Small intestine (tissue), 7 donors: Measurements from ENCODE around the gene ASB4. TPM values are rescaled to one million over a fixed set of nuclear protein-coding genes. Genes with fewer than 3 reads are reported as not detected.

Experiments
- DNase-seq, 2 donors: peaks; one replicate each; pipeline versions ENCODE4 v3.0.0 to v3.0.0-alpha.2; 2013
- FAIRE-seq: peaks from 2 replicates; lab custom pipeline; 2012; peaks lifted over from hg19 to GRCh38; lab: Jason Lieb, UNC
- H3K27ac ChIP-seq, 3 donors: one replicate each; pipeline ENCODE4 v1.5.1; 2013; ENCODE audit warnings: low read length in 2 of 3, mild to moderate bottlenecking in 2 of 3, control low read depth in 1 of 3, inconsistent platforms in 1 of 3, low read depth in 1 of 3, moderate library complexity in 1 of 3
- H3K27me3 ChIP-seq, 3 donors: one replicate each; pipeline ENCODE4 v1.6.1; 2013; ENCODE audit warnings: low read length in 3 of 3, inconsistent platforms in 1 of 3; ENCODE audit not compliant: control insufficient read depth in 3 of 3, insufficient read depth in 3 of 3
- H3K36me3 ChIP-seq, 3 donors: one replicate each; pipeline ENCODE4 v1.6.1; 2013; ENCODE audit warnings: low read length in 3 of 3, inconsistent platforms in 1 of 3, low read depth in 1 of 3, mild to moderate bottlenecking in 1 of 3, moderate library complexity in 1 of 3; ENCODE audit not compliant: control insufficient read depth in 3 of 3, insufficient read depth in 2 of 3
- H3K4me1 ChIP-seq, 3 donors: one replicate each; pipeline ENCODE4 v1.6.1; 2013; ENCODE audit warnings: low read length in 2 of 3, inconsistent platforms in 1 of 3, low read depth in 1 of 3, mild to moderate bottlenecking in 1 of 3, moderate library complexity in 1 of 3; ENCODE audit not compliant: control insufficient read depth in 3 of 3, insufficient read depth in 2 of 3
- H3K4me3 ChIP-seq, 3 donors: one replicate each; pipeline ENCODE4 v1.5.1; 2013; ENCODE audit warnings: low read length in 3 of 3, control low read depth in 1 of 3, inconsistent platforms in 1 of 3, low read depth in 1 of 3, mild to moderate bottlenecking in 1 of 3, moderate library complexity in 1 of 3
- H3K9me3 ChIP-seq, 2 donors: one replicate each; pipeline ENCODE4 v1.6.1; 2013; ENCODE audit warnings: low read depth in 1 of 2, low read length in 1 of 2; ENCODE audit not compliant: control insufficient read depth in 2 of 2, insufficient read depth in 1 of 2
- whole genome bisulfite sequencing, 3 donors: extraction: QIAGEN DNeasy Blood & Tissue Kit; methylation state at CpG; one replicate each; pipeline ENCODE4 v1.1.7; 2013; 5-methylcytosine and 5-hydroxymethylcytosine counted together
- polyA plus RNA-seq, 4 donors: library from polyadenylated mRNA; stranded (reverse) in 3 of 4; unstranded in 1 of 4; fragments of 200-250 nt in 3 of 4; fragments of 120-200 nt in 1 of 4; gene quantifications; one replicate each; pipeline versions ENCODE4 v1.2.1 to v1.2.3, GENCODE V29; 2013
- donor health status: healthy with polysubstance abuse.
- donor health status: control.
- donor health status: control.
- donor health status: Bipolar disorder and iron deficiency.
- donor health status: healthy.

The ASB4 gene
- polyA plus RNA-seq, 4 donors, result 0.09 to 1.4 (median 0.38) TPM; not detected in 1

DNA sequence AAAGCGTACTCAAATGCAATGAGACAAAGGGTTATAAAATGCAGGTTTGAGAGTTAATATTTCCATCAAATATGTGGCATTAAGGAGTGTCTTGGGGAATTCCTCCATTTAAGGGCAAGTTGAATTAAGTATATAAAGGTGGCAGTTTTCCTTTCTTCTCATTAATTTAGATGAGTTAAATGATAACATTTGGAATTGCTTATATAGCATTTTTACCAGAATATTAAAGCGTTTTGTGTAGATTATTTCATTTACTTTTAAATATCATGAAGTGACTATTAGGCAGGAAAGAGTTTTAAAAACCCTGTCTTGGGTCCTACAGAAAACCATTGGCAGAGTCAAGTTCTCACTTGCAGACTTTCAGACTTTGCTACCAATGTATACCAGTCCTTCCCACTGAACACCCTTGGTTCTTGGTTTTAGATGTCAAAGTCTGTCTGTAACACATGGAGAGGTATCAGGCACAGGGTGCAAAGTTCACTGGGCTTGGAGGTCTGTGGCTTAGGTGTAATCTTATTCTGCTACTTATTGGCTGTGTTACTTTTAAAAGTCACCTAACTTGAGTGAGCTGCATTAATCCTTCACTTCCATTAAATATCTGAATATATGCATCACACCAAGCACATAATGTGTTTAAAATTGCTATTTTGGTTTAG is 51.0 kb downstream of the ASB4 start:
- 81 to 87% (median 85%) methylated on average over 2 of the region's 2 CpGs for WGBS, 3 donors
- peak overlapping the region in 2 of 3 donors; percentile 41 to 57 for H3K27ac ChIP-seq
- peak; percentile 91 to 98 for DNase-seq

DNA sequence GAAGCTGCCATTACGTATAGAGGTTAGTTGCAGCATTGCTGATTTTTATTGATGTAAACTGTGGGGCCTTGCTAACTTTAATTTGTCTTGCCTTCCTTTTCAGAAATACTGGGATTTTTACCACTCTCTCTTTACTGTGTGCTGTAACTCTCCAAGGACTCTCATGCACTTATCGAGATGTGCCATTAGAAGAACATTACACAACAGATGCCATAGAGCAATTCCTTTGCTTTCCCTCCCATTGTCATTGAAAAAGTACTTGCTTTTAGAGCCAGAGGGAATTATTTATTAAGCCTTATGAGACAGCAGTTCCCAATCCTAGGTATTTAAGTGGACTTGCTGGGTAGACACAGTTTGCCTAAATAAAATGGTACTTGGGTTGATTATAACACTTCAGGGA is 51.7 kb downstream of the ASB4 start:
- FAIRE-seq, result no peak
- 48 to 88% (median 66%) methylated on average over 2 of the region's 2 CpGs for WGBS, 3 donors

More for the DNA sequence above, 51.0 kb downstream of the ASB4 start:
- Histone ChIP-seq H3K36me3 (no peaks in the 10 kb centered on the region), H3K4me3 (no peak overlapping the region), H3K4me1 (peaks cover 0 to 23% (median 11%) of the 10 kb centered on the region in 3 donors), H3K27me3 (no peaks in the 10 kb centered on the region), H3K9me3 (no peaks in the 10 kb centered on the region)
- no peak for FAIRE-seq

DNA sequence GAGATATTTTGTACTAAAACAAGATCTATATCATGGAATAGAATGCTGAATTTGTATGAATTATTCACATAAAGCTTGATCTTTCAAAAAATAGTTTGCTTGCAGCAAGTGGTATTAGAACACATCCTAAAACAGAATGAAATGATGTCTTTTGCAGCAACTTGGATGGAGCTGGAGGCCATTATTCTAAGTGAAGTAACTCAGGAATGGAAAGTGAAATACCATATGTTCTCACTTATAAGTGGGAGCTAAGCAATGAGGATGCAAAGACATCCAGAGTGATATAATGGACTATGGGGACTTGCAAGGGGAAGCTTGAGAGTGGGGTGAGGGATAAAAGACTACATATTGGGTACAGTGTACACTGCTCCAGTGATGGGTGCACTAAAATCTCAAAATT is 53.7 kb downstream of the ASB4 start:
- DNase-seq, result no peak

More for the DNA sequence above, 51.7 kb downstream of the ASB4 start:
- Histone ChIP-seq H3K4me3 (no peak overlapping the region), H3K4me1 (peaks cover 0 to 23% (median 11%) of the 10 kb centered on the region in 3 donors), H3K27ac (peak overlapping the region in 2 of 3 donors; percentile 48 to 57), H3K9me3 (no peaks in the 10 kb centered on the region), H3K27me3 (no peaks in the 10 kb centered on the region), H3K36me3 (no peaks in the 10 kb centered on the region)
- DNase-seq, result peak in 1 of 2 donors; percentile 46

DNA sequence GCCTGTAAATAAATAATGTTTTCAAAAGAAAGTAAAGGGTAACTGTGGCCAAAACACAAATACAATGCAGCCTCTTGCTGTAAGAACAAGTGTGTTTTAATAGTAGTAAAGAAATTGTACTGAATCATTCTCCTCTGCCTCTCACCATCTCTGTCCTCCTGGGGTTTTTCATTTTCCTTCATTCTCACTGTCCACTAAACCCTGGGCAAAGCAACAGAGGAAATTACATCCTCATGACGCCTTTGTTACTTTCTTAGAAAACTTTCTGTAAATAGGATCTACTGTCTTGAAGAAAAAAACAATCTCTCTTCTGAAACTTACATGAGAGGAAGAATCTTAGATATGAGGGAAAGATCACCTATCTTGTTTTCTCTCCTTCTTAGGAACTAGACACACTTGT is 54.6 kb downstream of the ASB4 start:
- no peak overlapping the region for H3K4me3 ChIP-seq
- FAIRE-seq (no peak), DNase-seq (no peak)
- H3K36me3 ChIP-seq, result no peaks in the 10 kb centered on the region
- no peak overlapping the region for H3K27ac ChIP-seq
- H3K4me1 ChIP-seq, result peaks cover 0 to 30% (median 11%) of the 10 kb centered on the region in 3 donors
- no peaks in the 10 kb centered on the region for H3K27me3 ChIP-seq
- no peaks in the 10 kb centered on the region for H3K9me3 ChIP-seq
- 80 to 89% (median 88%) methylated on average over 1 of the region's 1 CpG for WGBS, 3 donors

More for the DNA sequence above, 53.7 kb downstream of the ASB4 start:
- H3K36me3 ChIP-seq, result no peaks in the 10 kb centered on the region
- no peak for FAIRE-seq
- H3K9me3 ChIP-seq, result no peaks in the 10 kb centered on the region
- H3K4me3 ChIP-seq, result no peak overlapping the region
- peaks cover 0 to 27% (median 11%) of the 10 kb centered on the region in 3 donors for H3K4me1 ChIP-seq
- no peak overlapping the region for H3K27ac ChIP-seq
- H3K27me3 ChIP-seq, result no peaks in the 10 kb centered on the region

DNA sequence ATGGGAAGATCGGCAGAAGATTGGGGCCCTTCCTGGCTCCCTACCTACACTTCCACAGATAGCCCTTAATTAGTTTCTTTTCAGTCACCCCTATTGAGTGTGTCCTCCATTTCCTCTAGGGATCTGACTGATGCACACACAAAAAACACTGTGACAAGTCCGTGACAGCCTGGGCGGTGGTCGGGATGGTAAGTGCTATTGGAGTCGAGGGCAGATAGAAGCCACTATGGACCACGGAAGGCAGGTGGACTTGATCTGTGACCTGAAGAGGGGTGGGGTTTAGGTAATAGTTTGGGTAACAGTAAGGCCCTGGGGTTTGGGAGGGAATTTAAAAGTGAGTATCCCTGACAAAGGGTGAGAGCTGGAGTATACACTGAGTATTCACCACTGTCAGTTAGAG is 57.6 kb downstream of the ASB4 start:
- DNase-seq (no peak), FAIRE-seq (no peak)
- Histone ChIP-seq H3K9me3 (no peaks in the 10 kb centered on the region), H3K36me3 (no peaks in the 10 kb centered on the region), H3K4me1 (peaks cover 2 to 24% (median 4%) of the 10 kb centered on the region in 3 donors), H3K4me3 (no peak overlapping the region), H3K27ac (peak overlapping the region in 1 of 3 donors; percentile 4), H3K27me3 (no peaks in the 10 kb centered on the region)
- WGBS, 3 donors, result 91 to 94% (median 94%) methylated on average over 6 of the region's 6 CpGs

DNA sequence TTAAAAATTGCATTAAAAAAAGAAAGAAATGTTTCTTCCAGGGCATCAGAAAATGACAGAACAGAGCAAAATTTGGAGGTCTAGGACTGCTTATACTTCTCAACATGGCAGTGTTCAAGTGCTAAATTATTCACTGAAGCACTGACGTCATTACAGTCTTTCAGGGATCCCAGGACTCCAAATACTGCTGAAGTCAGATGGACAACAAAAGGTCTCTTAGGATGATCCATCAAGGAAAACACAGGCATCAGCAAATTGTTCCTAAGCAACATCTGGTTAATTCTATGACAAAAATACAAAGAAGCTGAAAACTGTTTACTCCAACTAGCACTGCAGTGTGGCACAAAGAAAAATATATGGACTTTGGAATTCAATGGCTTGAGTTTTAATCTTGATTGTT is 58.4 kb downstream of the ASB4 start:
- peaks cover 0 to 21% (median 8%) of the 10 kb centered on the region in 3 donors for H3K4me1 ChIP-seq
- no peaks in the 10 kb centered on the region for H3K27me3 ChIP-seq
- WGBS, 3 donors, result 57 to 73% (median 60%) methylated on average over 1 of the region's 1 CpG
- H3K27ac ChIP-seq, result peak overlapping the region in 1 of 3 donors; percentile 84
- no peak overlapping the region for H3K4me3 ChIP-seq
- H3K36me3 ChIP-seq, result no peaks in the 10 kb centered on the region
- DNase-seq (peak in 1 of 2 donors; percentile 64), FAIRE-seq (no peak)
- no peaks in the 10 kb centered on the region for H3K9me3 ChIP-seq

DNA sequence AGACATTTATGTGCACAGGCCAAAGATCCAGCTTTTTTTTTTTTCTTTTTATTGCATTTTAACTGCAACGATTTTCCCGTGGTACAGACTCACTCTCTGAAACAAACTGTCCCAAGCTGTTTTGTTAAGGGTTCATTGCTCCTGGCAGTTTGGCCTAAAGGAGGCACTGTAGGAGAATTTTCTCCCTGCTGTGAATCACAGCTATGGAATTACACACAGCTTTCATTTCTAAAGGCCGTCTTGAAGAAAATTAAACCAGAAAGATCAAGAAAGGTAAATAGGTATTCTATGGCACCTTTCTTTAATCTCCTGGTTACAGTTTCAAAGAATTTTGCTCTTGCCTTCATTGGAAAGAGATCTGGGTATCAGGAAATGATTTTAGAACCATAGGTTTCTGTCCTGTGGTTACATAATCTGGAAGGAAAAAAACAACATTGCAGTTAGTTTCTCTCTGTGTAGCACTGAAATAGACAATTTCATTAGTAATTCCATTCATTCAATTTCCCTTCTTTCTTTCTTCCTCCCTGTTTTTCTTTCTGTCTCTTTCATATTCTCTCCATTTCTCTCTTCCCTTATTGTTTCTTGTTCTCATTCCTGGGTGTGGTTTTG is 59.4 kb downstream of the ASB4 start:
- Histone ChIP-seq H3K36me3 (no peaks in the 10 kb centered on the region), H3K4me3 (no peak overlapping the region), H3K9me3 (no peaks in the 10 kb centered on the region), H3K4me1 (peaks cover 0 to 28% (median 10%) of the 10 kb centered on the region in 3 donors), H3K27me3 (no peaks in the 10 kb centered on the region), H3K27ac (peak overlapping the region; percentile 48 to 84 (median 54))
- DNase-seq (peak; percentile 89 to 92), FAIRE-seq (peak; percentile 47)
- WGBS, 3 donors, result 2 to 11% (median 9%) methylated on average over 3 of the region's 3 CpGs

DNA sequence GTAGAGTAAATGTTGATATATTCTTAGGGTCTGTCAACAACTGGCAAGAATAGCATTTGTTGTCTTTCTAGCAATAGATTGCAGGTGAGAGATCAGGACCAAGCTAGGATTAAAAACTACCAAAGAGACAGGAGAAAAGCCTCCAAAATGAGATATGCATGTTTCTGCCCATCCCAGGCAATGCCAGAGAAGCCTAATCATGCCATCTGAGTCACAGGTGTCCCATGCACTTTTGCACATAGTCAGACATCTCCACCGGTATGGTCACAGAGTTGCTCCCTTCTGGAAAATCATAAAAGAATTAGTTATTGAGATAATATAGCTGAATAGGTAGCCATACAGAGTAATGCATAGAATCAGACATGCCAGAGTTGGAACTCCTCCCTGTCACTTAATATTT is 59.9 kb downstream of the ASB4 start:
- no peak for FAIRE-seq
- H3K27ac ChIP-seq, result peak overlapping the region; percentile 50 to 84 (median 54)
- 6 to 62% (median 59%) methylated on average over 1 of the region's 1 CpG for WGBS, 3 donors

More for the DNA sequence above, 59.9 kb downstream of the ASB4 start:
- Histone ChIP-seq H3K27me3 (no peaks in the 10 kb centered on the region), H3K9me3 (no peaks in the 10 kb centered on the region), H3K4me1 (peaks cover 0 to 34% (median 13%) of the 10 kb centered on the region in 3 donors), H3K36me3 (no peaks in the 10 kb centered on the region), H3K4me3 (no peak overlapping the region)
- no peak for DNase-seq
